ENCODE measurements around the gene TULP4.
"Not testable (repeated sequence)": the region's sequence is repeated elsewhere in the genome, so short reads cannot be mapped to it uniquely, and the experiment has no call there.

TULP4 gene

GRCh38 chr6:158350731-158351130 lies 38.5 kb downstream of the TULP4 start:
- H3K27me3 ChIP-seq (ENCODE audit: control insufficient read depth in 1 of 2, insufficient read depth in 1 of 2, low read length in 2 of 2); H3K4me1 ChIP-seq (ENCODE audit: control insufficient read depth, insufficient read depth, low read depth, low read length); H2BK12ac ChIP-seq (ENCODE audit: low read length in 2 of 2); H3K23ac ChIP-seq (ENCODE audit: low read length in 2 of 2); H3K36me3 ChIP-seq (ENCODE audit: control insufficient read depth in 1 of 2, insufficient read depth in 2 of 2, low read depth in 1 of 2, low read length in 2 of 2); H3K9ac ChIP-seq (ENCODE audit: low read length); H3K14ac ChIP-seq (ENCODE audit: low read length in 2 of 2); H3K18ac ChIP-seq (ENCODE audit: low read depth in 1 of 2, low read length in 2 of 2); H4K91ac ChIP-seq (ENCODE audit: low read length); H3K4ac ChIP-seq (ENCODE audit: low read depth in 1 of 2, low read length in 2 of 2); H3K9me3 ChIP-seq (ENCODE audit: control insufficient read depth, low read length); H2AFZ ChIP-seq (ENCODE audit: low read depth, low read length); H2BK15ac ChIP-seq (ENCODE audit: low read depth, poor library complexity, severe bottlenecking); H2BK120ac ChIP-seq (ENCODE audit: low read depth, low read length); H2BK5ac ChIP-seq (ENCODE audit: low read depth, low read length, poor library complexity, severe bottlenecking); H4K8ac ChIP-seq (ENCODE audit: low read length); H3K4me2 ChIP-seq (ENCODE audit: low read length, poor library complexity, severe bottlenecking); H3K4me3 ChIP-seq (ENCODE audit: insufficient read depth in 1 of 2, low read depth in 1 of 2, low read length in 2 of 2); H2AK5ac ChIP-seq (ENCODE audit: low read length, severe bottlenecking); H3K27ac ChIP-seq (ENCODE audit: low read length, poor library complexity, severe bottlenecking); DNase-seq: not testable (repeated sequence)
- WGBS, result 97% methylated on average over 7 of the region's 7 CpGs
- peaks cover 30% of the 10 kb centered on the region for H3K79me1 ChIP-seq (replicated peaks; ENCODE audit: low read length, poor library complexity, severe bottlenecking)

GRCh38 chr6:158353883-158354877 lies 41.9 kb downstream of the TULP4 start:
- 95% methylated on average over 12 of the region's 13 CpGs for WGBS
- no peak overlapping the region for H2AFZ ChIP-seq (ENCODE audit: low read depth, low read length)
- no peak overlapping the region for H3K27ac ChIP-seq (ENCODE audit: low read length, poor library complexity, severe bottlenecking)
- no peak overlapping the region for H3K9ac ChIP-seq (ENCODE audit: low read length)
- no peak overlapping the region for H2BK5ac ChIP-seq (ENCODE audit: low read depth, low read length, poor library complexity, severe bottlenecking)
- DNase-seq, result no peak
- peaks cover 2% of the 10 kb centered on the region for H3K4me1 ChIP-seq (ENCODE audit: control insufficient read depth, insufficient read depth, low read depth, low read length)
- no peaks in the 10 kb centered on the region for H3K36me3 ChIP-seq (ENCODE audit: control insufficient read depth in 1 of 2, insufficient read depth in 2 of 2, low read depth in 1 of 2, low read length in 2 of 2)
- no peak overlapping the region for H2AK5ac ChIP-seq (ENCODE audit: low read length, severe bottlenecking)
- no peak overlapping the region for H4K91ac ChIP-seq (ENCODE audit: low read length)
- H3K79me1 ChIP-seq (replicated peaks; ENCODE audit: low read length, poor library complexity, severe bottlenecking), result peaks cover 35% of the 10 kb centered on the region
- no peak overlapping the region for H3K4me2 ChIP-seq (ENCODE audit: low read length, poor library complexity, severe bottlenecking)
- H3K9me3 ChIP-seq (ENCODE audit: control insufficient read depth, low read length), result no peaks in the 10 kb centered on the region
- H4K8ac ChIP-seq (ENCODE audit: low read length), result no peak overlapping the region
- no peak overlapping the region for H2BK15ac ChIP-seq (ENCODE audit: low read depth, poor library complexity, severe bottlenecking)
- no peak overlapping the region for H2BK12ac ChIP-seq (ENCODE audit: low read length in 2 of 2)
- no peak overlapping the region for H3K14ac ChIP-seq (ENCODE audit: low read length in 2 of 2)
- H3K23ac ChIP-seq (ENCODE audit: low read length in 2 of 2), result no peak overlapping the region
- H3K27me3 ChIP-seq (ENCODE audit: control insufficient read depth in 1 of 2, insufficient read depth in 1 of 2, low read length in 2 of 2), result no peaks in the 10 kb centered on the region
- H3K4ac ChIP-seq (ENCODE audit: low read depth in 1 of 2, low read length in 2 of 2), result no peak overlapping the region
- H2BK120ac ChIP-seq (ENCODE audit: low read depth, low read length), result no peak overlapping the region
- no peak overlapping the region for H3K18ac ChIP-seq (ENCODE audit: low read depth in 1 of 2, low read length in 2 of 2)
- H3K4me3 ChIP-seq (ENCODE audit: insufficient read depth in 1 of 2, low read depth in 1 of 2, low read length in 2 of 2), result no peak overlapping the region

- H3K9me3 ChIP-seq (ENCODE audit: control insufficient read depth, low read length), result no peaks in the 10 kb centered on the region
- H4K8ac ChIP-seq (ENCODE audit: low read length), result no peak overlapping the region
- no peak overlapping the region for H2BK5ac ChIP-seq (ENCODE audit: low read depth, low read length, poor library complexity, severe bottlenecking)
- no peaks in the 10 kb centered on the region for H3K36me3 ChIP-seq (ENCODE audit: control insufficient read depth in 1 of 2, insufficient read depth in 2 of 2, low read depth in 1 of 2, low read length in 2 of 2)
- 98% methylated on average over 12 of the region's 12 CpGs for WGBS
- peaks cover 2% of the 10 kb centered on the region for H3K4me1 ChIP-seq (ENCODE audit: control insufficient read depth, insufficient read depth, low read depth, low read length)
- no peak overlapping the region for H2AFZ ChIP-seq (ENCODE audit: low read depth, low read length)
- H3K18ac ChIP-seq (ENCODE audit: low read depth in 1 of 2, low read length in 2 of 2), result no peak overlapping the region
- no peak overlapping the region for H3K4me3 ChIP-seq (ENCODE audit: insufficient read depth in 1 of 2, low read depth in 1 of 2, low read length in 2 of 2)
- no peak overlapping the region for H3K23ac ChIP-seq (ENCODE audit: low read length in 2 of 2)
- H2BK12ac ChIP-seq (ENCODE audit: low read length in 2 of 2), result no peak overlapping the region
- no peak overlapping the region for H3K14ac ChIP-seq (ENCODE audit: low read length in 2 of 2)
- no peak overlapping the region for H3K9ac ChIP-seq (ENCODE audit: low read length)
- no peak overlapping the region for H3K27ac ChIP-seq (ENCODE audit: low read length, poor library complexity, severe bottlenecking)
- H2AK5ac ChIP-seq (ENCODE audit: low read length, severe bottlenecking), result no peak overlapping the region
- peaks cover 32% of the 10 kb centered on the region for H3K79me1 ChIP-seq (replicated peaks; ENCODE audit: low read length, poor library complexity, severe bottlenecking)
- no peaks in the 10 kb centered on the region for H3K27me3 ChIP-seq (ENCODE audit: control insufficient read depth in 1 of 2, insufficient read depth in 1 of 2, low read length in 2 of 2)
- no peak overlapping the region for H3K4me2 ChIP-seq (ENCODE audit: low read length, poor library complexity, severe bottlenecking)
- DNase-seq, result no peak
- H4K91ac ChIP-seq (ENCODE audit: low read length), result no peak overlapping the region
- no peak overlapping the region for H2BK15ac ChIP-seq (ENCODE audit: low read depth, poor library complexity, severe bottlenecking)
- H3K4ac ChIP-seq (ENCODE audit: low read depth in 1 of 2, low read length in 2 of 2), result no peak overlapping the region
- H2BK120ac ChIP-seq (ENCODE audit: low read depth, low read length), result no peak overlapping the region
Measured at GRCh38 chr6:158356586-158357546, 44.6 kb downstream of the TULP4 start.
